ENCODE results near the gene EXTL1.

EXTL1 gene

DNA sequence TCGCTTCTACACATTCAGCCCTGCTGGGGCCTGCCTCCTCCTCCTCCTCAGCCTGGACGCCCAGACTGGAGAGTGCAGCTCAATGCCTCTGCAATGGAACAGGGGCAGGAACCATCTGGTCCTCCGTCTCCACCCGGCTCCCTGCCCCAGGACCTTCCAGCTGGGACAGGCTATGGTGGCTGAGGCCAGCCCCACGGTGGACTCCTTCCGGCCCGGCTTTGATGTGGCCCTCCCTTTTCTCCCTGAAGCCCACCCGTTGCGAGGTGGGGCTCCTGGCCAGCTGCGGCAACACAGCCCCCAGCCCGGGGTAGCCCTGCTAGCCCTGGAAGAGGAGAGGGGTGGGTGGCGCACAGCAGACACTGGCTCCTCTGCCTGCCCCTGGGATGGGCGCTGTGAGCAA is 1.4 kb downstream of the EXTL1 start:
- H3K4me3 ChIP-seq (replicated peaks; ENCODE audit: low read depth, low read length), result no peak overlapping the region
- TF ChIP-seq, protein P1, sequence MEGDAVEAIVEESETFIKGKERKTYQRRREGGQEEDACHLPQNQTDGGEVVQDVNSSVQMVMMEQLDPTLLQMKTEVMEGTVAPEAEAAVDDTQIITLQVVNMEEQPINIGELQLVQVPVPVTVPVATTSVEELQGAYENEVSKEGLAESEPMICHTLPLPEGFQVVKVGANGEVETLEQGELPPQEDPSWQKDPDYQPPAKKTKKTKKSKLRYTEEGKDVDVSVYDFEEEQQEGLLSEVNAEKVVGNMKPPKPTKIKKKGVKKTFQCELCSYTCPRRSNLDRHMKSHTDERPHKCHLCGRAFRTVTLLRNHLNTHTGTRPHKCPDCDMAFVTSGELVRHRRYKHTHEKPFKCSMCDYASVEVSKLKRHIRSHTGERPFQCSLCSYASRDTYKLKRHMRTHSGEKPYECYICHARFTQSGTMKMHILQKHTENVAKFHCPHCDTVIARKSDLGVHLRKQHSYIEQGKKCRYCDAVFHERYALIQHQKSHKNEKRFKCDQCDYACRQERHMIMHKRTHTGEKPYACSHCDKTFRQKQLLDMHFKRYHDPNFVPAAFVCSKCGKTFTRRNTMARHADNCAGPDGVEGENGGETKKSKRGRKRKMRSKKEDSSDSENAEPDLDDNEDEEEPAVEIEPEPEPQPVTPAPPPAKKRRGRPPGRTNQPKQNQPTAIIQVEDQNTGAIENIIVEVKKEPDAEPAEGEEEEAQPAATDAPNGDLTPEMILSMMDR (IDR thresholded peaks at IDR 0.05; ENCODE audit: low read length, missing control alignments), result no peak
- DNase-seq (ENCODE audit: low read depth), result no peak

DNA sequence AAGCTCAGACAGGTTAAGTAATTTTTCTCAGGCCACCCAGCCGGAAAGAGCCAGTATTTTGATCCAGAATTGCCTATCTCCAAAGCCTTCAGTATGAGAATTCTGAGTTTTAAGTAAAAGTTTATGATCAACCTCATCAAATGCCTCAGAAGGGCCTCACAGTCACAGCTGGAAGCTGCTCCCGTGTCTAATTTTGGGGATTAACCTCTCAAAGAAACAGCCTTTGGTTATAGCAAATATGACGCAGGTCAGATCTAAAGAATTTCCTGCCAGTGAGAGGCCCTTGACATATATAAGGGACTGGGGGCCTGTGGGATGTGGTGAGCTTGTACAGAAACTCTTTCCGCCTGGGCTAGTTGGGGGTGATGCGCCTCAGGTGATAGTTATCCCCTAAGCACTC is 2.3 kb downstream of the EXTL1 start:
- TF ChIP-seq, protein P1 (IDR thresholded peaks at IDR 0.05; ENCODE audit: low read length, missing control alignments), result no peak
- H3K4me3 ChIP-seq (replicated peaks; ENCODE audit: low read depth, low read length), result no peak overlapping the region

DNA sequence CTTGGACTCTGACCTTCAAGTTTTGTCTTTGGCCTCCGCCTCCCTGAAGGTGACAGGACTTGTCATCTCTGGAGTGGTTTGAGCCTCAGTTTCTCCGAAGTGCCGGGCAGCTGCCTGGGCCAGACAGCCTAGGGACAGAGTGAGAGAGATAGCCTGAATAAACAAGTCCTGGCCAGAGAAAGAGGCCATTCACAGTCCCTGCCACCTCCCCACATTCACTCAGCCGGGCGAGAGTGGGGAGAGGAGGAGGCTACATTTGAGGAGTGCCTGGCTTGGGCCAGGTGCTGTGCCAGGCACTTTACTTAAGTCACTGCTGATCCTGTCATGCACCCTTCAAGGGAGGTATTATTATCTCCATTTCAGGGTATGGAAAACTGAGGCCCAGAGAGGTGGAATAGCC is 3.5 kb downstream of the EXTL1 start:
- no peak overlapping the region for H3K4me3 ChIP-seq (replicated peaks; ENCODE audit: low read depth, low read length)

More for the DNA sequence above, 2.3 kb downstream of the EXTL1 start:
- DNase-seq (ENCODE audit: low read depth), result no peak

DNA sequence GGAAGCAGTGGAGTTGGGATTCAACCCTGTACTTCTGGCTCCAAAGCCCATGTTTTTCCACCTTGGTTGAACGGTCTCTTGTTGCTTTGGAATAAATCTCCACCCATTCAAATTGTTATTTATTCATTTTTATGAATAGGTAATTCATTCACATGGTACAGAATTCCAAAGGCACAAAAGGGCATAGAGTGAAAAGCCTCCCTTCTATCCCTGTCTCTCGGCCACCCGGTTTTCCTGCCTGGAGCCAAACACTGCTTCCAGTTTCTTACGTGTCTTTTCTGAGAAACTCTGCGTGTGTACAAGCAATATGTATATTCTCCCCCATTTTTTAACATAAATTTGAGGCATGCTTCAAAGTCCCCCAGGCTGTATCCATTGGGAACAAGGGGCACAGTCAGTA is 3.9 kb downstream of the EXTL1 start:
- TF ChIP-seq, protein P1 (IDR thresholded peaks at IDR 0.05; ENCODE audit: low read length, missing control alignments), result no peak
- no peak overlapping the region for H3K4me3 ChIP-seq (replicated peaks; ENCODE audit: low read depth, low read length)
- no peak for DNase-seq (ENCODE audit: low read depth)

More for the DNA sequence above, 3.5 kb downstream of the EXTL1 start:
- TF ChIP-seq, protein P1 (IDR thresholded peaks at IDR 0.05; ENCODE audit: low read length, missing control alignments), result no peak
- DNase-seq (ENCODE audit: low read depth), result no peak

DNA sequence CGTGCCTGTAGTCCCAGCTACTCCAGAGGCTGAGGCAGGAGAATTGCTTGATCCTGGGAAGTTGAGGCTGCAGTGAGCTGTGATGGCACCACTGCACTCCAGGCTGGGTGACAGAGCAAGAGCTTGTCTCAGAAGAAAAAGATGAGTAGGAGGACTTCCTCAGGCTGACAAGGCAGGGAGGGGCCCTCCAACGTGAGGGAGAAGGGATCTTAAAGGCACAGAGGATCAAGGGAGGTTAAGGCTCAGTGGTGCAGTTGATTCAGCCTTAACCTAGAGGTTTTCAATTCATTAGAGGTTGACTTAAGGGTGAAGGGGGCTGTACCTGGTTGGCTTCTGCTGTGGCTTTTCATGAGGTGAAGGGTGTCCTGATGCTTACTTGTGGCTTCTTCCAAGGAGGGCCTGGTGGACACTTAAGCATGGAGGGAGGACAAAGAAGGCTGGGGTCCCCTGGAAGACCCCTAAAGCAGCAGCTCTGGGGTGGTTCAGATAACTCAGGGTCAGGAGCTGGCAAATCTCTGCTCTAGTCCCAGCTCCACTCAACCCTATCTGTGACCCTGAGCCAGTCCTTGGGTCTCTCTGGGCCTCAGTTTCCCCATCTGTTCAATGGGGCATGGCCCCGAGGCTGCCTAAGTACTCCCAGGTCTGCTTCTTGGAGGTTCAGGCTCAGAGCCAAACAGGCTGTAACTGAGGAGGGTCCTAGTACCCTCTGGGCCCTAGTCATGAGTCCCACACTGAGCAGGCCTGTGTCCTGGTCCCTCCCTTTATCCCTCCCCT is 6.3 kb downstream of the EXTL1 start:
- no peak overlapping the region for H3K4me3 ChIP-seq (replicated peaks; ENCODE audit: low read depth, low read length)
- TF ChIP-seq, protein P1 (IDR thresholded peaks at IDR 0.05; ENCODE audit: low read length, missing control alignments), result no peak
- DNase-seq (ENCODE audit: low read depth), result no peak

DNA sequence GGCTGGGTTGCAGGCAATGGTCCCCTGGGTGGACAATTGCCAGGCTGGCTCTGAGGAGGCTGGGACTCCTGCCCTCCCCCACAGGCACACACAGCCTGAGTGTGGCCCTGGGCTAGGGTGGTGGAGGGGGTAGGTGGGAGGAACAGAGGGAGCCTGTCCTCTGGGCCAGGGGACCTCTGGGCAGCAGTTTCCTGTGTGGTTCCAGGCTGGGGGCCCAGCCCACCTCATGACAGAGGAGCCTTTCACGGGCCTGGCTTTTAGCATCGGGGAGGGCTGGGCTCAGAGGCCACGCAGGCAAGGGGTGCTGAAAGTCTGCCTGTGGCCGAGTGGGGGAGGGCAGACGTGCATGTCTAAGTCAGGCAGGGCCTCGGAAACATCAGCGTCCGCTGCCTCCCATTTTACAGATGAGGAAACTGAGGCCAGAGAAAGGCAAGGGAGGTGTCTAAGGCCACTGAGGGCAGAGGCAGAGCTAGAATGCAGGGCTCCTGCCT is 7.0 kb downstream of the EXTL1 start:
- no peak for DNase-seq (ENCODE audit: low read depth)
- TF ChIP-seq, protein P1 (IDR thresholded peaks at IDR 0.05; ENCODE audit: low read length, missing control alignments), result no peak
- H3K4me3 ChIP-seq (replicated peaks; ENCODE audit: low read depth, low read length), result no peak overlapping the region

Measured in fibroblast of pulmonary artery (primary cell).